ENCODE results near the gene PLD2.

Gene PLD2

GRCh38 chr17:4786106-4786511, 20.8 kb upstream of the PLD2 start, which contains the start of gene VMO1:
VMO1 (minus strand) TSS chr17:4786364; CDS start chr17:4786352, 12 bp downstream.
- TF ChIP-seq CTCF (IDR thresholded peaks at IDR 0.05; ENCODE audit: borderline replicate concordance, insufficient read depth, low read depth, low read length) = no peak
- no peak within 1 kb of the TSS for H3K4me3 ChIP-seq (ENCODE audit: low read depth, low read length)

- no peak overlapping the region for H3K4me3 ChIP-seq (ENCODE audit: low read depth, low read length)
- TF ChIP-seq CTCF (IDR thresholded peaks at IDR 0.05; ENCODE audit: borderline replicate concordance, insufficient read depth, low read depth, low read length) = no peak
Measured at GRCh38 chr17:4786516-4786915, 20.4 kb upstream of the PLD2 start.

- no peak overlapping the region for H3K4me3 ChIP-seq (ENCODE audit: low read depth, low read length)
- TF ChIP-seq CTCF (IDR thresholded peaks at IDR 0.05; ENCODE audit: borderline replicate concordance, insufficient read depth, low read depth, low read length) = no peak
Measured at GRCh38 chr17:4788159-4788806, 18.7 kb upstream of the PLD2 start.

- peak within 1 kb of the TSS; percentile 63 for H3K4me3 ChIP-seq (ENCODE audit: low read depth, low read length)
- TF ChIP-seq CTCF (IDR thresholded peaks at IDR 0.05; ENCODE audit: borderline replicate concordance, insufficient read depth, low read depth, low read length) = no peak
Measured at GRCh38 chr17:4788807-4789700, 17.9 kb upstream of the PLD2 start, which contains the start of gene GLTPD2. GLTPD2 (plus strand) TSS chr17:4788964; CDS start chr17:4789012, 48 bp downstream.

- peak overlapping the region; percentile 63 for H3K4me3 ChIP-seq (ENCODE audit: low read depth, low read length)
- no peak for TF ChIP-seq CTCF (IDR thresholded peaks at IDR 0.05; ENCODE audit: borderline replicate concordance, insufficient read depth, low read depth, low read length)
Measured at GRCh38 chr17:4789701-4789950, 17.3 kb upstream of the PLD2 start.

GRCh38 chr17:4789951-4790704, 16.8 kb upstream of the PLD2 start:
- peak; percentile 97 for TF ChIP-seq CTCF (IDR thresholded peaks at IDR 0.05; ENCODE audit: borderline replicate concordance, insufficient read depth, low read depth, low read length)

More at GRCh38 chr17:4789951-4790704, 16.8 kb upstream of the PLD2 start:
- H3K4me3 ChIP-seq (ENCODE audit: low read depth, low read length) = peak overlapping the region; percentile 63
